Stimulated activated CD8-positive, alpha-beta memory T cell treated with anti-CD3 and anti-CD28 coated beads, Interleukin-15, amount 100 ng/mL, for 4 hours (primary cell): ENCODE measurements around the gene SSTR3.

Experiments
- DNase-seq, 2 donors: peaks; one replicate each; pipeline ENCODE4 v3.0.0-alpha.2; 2020; ENCODE audit warnings: low read depth in 2 of 2

Gene SSTR3

DNA sequence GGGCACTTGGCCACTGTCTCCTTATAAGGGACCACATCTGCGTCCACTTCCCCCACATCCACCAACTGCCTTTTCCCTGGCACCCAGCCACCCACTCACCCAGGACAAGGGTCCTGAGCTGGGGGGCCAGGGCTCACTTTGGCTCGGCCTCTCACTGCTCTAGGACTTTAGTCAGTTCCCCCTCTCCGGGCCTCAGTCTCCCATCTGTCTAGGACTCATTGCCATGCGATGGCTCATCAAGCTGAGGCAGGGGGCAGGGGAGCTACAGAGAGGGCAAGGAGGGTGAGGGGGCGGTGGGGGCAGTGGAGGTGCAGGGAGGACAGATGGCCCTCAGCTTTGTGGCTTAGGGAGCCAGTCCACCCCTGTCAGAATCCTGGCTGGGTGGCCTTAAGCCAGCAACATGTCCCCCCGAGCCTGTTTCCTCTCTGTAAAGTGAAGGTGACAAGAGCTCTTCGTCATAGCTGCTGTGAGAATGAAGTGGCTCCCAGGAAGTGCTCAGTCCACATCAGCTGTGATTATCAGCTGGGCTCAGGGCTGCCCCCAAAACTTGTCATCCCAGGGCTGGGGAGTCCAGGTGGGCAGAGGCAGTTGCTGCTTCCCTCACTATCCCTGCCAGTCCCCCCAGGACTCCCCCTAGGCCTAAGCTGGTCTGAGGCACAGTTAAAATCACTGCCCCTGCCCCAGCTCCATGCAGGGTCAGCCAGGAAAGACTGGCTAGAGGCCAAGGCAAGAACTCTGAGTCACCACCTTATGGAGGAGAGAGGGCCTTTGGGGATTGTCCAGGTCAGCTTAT lies 16.9 kb upstream of the SSTR3 start:
- DNase-seq = no peak

DNA sequence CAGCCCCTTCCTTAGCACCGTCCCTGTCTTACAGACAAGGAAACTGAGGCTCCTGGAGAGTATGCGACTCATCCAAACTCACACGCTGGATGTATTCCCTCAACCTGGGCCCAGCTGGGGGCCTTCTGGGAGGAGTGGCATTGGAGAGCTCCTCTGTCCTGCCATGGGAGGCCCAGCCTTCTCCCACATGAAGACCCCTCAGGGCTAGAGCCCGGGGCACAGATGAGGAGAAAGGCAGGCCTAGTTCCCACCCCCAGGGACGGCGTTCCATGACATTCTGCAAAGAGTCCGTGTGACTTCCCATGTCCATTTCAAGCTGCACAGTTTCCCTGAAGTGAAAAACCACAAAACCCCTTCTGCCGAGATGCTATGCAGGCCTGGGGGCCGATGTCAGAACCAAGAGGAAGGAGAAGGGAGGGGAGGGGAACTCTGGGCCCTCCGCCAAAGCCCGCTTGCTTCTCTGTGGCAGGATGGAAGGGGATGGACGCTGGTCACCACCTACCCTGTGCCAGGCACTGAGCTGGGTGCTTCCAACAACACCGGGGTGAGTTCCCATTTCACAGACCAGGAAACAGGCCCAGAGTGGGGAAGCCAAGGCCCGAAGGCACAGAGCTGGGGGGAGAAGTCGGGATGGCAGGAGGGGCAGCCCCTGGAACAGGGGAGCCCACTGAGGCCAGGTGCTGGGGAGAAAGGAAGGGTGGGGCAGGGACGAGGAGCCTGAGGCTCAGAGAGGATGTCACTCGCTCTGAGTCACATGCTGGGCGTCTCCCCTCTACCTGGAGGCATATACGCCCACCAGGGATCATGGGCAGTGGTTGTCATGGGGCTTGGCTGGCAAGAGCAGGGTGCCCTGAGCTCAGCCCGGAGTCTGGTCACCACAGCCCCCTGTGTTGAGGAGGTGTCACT lies 16.1 kb upstream of the SSTR3 start:
- DNase-seq = no peak

DNA sequence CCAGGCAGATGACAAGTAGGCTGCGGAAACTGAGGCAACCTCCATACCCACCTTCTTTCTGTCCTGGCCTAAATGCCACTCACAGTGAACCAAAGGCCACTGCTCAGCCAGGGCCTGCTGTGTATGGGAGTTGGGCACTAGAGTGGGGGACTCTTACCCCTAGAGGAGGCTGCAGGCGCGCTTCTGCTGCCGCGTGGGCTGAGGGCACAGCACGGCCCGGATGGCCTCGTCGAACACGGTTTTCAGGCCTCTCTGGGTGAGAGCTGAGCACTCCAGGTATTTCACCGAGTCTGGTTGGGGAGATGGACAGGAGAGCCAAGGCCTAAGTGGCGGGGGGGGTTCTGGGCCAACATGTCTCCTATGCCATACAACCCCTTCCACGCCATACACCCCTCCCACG lies 14.2 kb upstream of the SSTR3 start:
- no peak for DNase-seq

DNA sequence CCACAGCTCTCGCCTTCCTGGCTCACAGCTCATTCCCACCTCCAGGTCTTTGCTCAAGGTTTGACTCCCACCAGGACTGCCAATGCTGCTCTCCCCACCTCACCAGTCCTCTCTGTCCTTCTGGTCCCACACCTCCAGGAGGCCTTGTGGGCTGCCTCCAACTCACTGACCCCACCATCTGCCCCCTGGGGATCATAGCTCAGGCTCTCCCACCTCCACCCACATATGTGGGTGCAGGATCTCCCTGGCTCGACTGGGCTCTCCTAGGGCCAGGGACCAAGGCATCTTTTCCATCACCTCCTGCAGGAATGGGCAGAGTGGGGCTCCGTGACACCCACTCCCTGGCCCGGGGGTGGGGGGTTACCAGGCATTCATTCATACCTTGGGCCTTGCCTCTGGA lies 13.8 kb upstream of the SSTR3 start:
- no peak for DNase-seq

DNA sequence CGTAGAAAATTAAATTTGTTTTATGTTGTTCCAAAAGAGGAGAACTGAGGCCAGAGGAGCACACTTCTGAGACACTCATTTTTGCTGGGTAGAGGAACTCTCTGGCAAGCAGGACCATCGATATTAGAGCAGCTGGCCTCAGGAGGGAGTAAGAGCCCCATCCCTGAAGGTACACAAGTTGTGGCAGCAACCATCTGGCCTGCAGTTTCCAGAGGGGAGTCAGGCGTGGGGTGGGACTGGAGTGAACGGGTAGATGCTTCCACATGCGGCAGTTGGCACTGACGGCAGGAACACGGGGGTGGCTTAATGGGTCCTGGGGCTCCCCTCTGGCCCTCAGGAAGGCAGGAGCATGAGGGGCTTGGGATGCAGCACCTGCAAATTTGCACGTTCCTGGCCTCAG lies 13.2 kb upstream of the SSTR3 start:
- no peak for DNase-seq

DNA sequence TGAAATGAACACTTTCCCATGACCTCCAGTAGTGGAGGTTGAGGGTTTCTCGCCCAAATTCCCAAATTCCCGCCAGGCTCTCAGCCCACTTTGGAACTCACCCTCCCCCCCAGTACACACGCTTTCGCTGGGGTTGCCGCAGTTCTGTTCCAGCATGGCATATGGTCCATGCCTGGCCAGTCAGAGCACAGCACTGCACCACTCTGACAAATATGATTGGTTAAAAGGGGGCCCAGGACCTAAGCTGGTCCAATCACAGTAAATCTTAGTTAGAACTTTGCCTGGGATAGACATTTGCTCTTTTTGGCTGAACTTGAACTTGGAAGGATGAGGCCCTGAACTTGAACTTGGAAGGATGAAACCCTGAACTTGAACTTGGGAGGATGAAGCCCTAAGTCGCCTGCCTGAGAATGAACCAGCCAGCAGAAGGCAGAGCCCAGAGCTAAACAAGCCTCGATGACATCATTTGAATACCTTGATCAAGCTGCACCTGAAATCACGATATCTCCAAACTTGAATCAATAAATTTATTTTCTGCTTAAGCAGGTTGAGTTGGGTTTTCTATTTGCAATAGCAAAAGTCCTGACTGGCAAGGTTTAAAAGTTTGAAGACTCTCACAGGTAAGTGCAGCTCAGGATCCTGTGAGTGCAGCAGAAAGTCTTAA lies 12.6 kb upstream of the SSTR3 start:
- no peak for DNase-seq

DNA sequence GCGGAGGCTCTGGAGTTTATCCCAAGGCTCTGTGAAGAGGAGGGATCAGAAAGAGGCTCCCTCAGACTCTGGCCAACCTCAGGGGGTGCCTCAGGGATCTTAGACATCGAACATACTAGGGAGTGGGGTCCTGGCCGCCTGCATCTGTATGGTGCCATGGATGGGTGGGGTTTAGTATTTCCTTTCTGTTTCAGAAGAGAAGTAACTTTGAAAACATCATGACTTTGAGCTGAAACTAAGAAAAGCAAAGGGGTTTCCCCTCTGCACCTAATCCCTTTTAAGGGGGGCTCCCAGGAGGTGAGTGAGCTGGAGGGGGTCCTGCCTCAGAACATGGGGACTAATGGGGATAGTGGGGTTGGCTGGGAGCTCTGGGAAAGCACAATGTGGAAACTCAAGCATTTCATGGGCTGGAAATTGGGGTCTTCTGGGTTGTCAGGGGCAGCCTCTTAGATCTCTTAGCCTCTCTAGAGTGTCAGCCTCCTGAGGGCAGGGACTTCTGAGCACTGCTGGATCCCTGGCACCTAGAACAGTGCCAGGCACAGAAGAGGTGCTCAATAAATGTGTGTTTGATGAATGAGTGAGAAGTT lies 11.8 kb upstream of the SSTR3 start:
- no peak for DNase-seq

DNA sequence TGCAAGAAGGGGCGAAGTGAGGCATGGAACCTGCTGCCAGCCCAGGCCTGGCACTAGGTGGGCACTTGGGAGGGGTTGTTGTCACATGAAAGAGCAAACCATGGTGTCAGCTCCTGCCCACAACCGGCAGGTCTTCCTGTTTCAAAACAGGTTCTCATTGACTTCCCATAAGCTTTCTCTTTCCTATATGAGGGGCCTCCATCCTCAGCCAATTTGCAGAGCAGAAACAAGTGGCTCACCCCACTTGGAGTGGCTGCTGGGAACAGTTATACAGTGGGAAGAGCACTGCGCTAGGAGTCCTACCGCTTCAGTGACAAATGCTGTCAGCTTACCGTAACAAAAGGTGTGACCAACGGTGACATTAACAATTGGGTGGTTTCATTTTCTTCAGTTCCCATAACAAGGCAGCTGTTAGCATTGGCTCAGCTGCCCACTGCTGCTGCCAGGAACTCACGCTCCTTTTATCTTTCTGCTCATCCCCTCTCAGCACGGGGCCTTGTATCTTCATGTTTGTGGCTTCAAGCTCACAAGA lies 10.2 kb upstream of the SSTR3 start:
- no peak for DNase-seq

DNA sequence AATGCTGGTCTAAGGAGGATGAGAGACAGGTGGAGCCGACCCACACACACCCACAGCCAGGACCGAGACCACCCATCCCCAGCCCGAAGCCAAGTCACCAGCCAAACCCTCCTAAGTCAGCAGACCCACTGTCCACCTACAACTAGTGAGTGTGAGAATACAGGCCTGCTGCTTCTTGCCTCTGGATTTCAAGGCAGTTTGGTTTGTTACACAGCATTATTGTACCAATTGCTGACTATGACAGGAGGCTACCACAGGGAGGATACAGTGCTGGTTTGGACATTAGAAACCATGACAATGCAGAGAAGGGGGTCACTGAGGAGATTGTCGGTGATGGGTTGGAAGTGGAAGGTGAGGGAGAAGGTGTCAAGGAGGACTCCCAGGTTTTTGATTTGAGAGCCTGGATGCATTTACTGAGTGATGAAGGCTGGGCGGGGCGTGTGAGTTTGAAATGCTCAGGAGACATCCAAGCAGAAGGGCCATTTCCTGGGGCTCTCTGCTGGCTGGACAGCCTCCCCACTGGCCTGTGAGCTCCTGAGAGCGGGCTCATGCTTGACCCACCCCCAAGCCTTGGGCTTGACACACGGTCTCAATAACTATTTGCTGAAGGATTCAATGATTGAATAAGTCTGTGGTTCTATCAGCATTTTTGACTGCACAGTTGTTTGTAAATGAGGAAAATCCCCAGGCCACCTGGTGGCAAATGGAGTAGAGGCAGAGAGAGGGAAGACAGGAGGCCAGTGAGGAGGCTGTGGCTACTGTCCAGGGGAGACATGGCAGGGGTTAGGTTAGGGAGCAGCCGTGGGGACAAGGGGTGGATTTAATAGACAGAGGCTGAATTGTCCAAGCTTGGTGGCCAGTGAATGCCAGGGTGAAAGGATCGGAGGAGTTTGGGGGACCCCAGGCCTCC lies 9.4 kb upstream of the SSTR3 start:
- no peak for DNase-seq

DNA sequence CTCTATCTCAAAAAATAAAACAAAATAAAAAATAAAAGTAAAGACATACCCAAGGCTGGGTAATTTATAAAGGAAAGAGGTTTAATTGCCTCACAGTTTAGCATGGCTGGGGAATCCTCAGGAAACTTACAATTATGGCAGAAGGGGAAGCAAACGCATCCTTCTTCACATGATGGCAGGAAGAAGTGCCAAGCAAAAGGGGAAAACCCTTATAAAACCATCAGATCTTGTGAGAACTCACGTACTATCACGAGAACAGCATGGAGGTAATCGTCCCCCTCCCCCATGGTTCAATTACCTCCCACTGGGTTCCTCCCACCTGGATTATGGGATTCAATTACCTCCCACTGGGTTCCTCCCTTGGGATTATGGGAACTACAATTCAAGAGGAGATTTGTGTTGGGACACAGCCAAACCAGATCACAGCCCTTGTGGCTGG lies 8.3 kb upstream of the SSTR3 start:
- no peak for DNase-seq

DNA sequence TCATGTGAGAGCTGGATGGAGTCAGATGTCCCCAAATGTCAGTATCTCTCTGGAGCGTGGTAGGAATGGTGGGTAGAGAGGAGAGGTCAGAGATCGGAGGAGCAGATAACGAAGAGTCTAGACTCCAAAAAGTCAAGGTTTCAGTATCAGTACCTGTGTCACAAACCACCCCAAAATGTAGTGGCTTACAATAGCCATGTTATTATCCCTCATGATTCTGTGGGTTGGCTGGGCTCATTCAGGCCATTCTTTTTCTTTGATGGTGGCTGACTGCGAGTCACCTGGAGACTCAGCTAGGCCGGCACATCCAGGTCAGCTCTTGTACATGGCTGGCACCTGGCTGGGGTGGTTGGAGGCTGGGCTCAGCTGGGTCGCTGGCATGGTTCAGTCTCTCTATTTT lies 7.3 kb upstream of the SSTR3 start:
- no peak for DNase-seq

DNA sequence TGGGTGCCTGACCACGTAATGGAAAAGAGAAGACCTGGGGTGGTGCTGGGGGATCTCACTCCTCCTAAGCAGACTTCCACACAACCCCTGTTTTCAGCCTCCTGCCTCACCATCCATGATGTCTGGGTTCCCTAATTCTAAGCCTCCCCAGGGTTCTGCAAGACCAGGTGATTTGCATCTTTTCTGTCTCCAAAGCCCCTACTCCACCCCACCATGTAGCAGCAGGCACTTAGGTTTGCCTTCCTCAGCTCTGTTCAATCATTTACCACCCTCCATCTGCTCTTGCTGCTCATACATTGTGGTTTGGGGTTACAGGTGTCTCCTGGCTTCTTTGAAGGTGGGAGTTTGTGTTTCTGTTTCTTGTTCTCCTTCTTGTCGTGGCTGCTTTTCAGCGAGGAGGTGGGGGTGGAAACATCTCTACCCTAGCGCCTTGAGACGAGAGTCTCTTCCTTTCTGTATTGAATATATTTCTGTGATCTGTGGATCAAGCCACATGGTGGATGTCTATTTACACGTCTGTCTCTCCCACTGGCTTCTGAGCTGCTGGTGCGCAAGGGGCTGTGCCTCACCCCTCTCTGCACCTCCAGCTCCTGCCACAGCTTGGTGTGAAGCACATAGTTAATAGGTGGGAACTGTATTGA lies 6.6 kb upstream of the SSTR3 start:
- DNase-seq = peak in 1 of 2 donors; percentile 72

DNA sequence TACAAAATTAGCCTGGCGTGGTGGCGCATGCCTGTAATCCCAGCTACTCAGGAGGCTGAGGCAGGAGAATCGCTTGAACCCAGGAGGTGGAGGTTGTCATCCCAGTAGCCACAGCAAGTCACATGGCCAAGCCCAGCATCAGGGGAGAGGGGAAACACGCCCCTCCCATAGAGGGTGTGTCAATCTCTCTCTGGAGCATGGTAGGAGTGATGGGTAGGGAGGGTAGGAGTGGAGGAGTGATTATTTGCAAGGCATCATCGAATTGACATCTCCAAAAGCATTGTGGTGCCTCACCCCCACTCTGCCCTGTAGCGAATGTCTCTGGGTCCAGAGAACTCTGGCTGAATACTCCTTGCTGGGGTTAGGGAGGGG lies 6.1 kb upstream of the SSTR3 start:
- no peak for DNase-seq

DNA sequence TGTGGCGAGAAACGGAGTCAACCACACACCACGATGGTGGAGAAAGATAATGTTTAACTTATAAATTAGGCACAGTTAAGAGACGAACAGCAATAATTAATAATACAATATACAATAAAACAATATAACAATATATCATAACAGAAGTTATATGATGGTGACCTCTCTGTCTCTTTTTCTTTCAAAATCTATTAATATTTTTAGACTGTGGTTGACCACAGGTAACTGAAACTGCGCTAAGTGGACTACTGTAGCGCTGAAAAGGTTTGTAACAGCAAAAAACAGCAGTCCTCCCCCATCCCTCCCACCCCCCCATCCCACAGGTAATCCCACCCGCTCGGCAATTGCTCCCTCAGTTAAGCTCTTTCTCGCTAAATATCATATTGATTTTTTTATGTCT lies 3.6 kb upstream of the SSTR3 start:
- no peak for DNase-seq

DNA sequence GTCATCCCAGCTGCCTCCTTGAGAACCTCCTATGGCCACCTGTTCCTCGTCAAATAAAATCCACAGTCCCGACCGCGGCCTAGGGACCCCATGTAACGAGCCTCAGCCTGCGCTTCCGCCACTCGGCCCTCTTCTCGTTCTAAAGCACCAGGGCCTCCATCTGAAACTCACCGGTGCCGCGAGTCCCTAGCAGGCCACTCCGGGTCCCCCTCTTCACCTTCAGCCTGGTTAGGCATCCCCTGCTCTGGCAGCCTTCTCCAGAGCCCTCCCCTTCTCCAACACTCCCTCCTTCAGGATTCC lies 2.4 kb upstream of the SSTR3 start:
- no peak for DNase-seq

DNA sequence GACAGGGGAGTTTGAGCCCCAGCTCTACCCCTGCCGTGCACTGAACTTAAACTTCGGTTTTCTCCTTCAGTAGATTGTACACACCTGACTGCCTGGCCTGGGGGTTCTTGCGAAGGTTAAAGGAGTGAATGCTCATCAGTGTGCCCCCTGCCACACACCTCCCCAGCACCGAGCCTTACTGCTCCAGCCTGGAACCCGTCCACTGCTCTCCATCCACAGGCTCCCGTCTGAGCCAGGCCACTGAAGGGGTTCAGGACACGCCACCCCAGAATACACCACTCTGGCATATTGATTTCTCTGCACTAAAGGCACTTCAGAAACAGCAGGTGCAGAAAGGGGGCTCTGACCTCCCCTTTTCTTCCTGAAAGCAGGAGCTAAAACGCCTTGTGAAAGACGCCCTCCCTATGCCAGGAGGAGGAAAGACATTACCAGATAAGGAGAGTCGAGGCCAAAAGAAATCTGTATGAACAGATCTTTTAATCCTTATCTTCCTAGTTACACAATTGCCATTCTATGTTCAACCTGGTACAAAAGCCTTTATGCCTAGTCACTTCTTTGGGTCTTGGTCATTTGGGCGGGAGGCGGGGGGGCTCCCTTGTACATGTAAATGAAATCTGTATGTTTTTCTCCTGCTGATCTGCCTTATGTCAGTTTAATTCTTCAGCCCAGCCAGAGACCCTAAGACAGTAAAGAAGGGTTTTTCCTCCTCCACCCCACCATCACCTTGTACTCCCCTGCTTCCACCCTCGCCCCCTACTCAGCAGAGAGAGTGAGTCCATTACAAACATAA lies 1.9 kb upstream of the SSTR3 start:
- DNase-seq = no peak

DNA sequence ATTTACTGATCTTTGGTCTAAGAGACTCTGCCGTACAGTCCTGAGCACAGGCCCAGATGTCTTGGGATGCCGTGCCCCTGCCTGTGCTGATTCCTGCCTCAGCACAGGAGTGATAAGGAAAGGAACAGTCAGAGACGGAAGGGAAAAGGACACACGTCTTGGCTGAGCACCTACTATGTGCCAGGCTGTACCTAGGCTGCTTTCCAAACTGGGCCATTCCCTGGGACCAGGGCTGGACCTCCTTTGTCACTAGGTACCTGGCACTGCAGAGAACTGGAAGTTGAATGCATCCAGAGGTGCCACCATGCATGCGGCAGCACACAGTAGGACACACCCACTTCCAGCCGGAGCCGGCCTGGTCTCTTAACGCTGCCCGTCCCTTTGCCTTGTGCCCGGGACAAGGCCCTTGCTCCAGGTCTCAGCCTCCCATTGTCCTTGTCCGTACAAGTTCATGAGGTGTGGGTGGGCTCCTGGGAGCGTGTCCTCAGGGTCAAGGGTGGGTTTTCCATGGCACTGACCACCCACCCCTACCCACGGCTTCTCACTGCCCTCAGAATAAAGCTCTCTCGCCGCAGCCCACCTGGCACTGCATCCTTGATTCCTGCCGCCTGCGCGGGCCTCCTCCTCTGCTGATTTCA lies 1.1 kb upstream of the SSTR3 start:
- no peak for DNase-seq

DNA sequence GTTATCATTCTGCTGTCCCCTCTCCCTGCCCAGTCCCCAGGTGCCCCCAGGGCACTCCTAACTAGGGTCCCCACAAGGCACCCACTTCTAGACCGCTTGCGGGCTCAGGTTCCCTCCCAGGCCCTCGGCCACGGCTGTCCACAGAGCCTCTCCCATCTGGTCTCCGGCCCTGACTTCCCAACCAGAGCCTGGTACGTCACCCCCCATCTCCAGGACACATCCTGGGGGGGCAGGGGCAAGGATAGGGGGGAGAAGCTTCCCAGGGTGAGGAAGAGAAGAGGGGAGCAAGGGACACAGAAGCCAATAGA lies 457 bp downstream of the SSTR3 start:
- no peak for DNase-seq

DNA sequence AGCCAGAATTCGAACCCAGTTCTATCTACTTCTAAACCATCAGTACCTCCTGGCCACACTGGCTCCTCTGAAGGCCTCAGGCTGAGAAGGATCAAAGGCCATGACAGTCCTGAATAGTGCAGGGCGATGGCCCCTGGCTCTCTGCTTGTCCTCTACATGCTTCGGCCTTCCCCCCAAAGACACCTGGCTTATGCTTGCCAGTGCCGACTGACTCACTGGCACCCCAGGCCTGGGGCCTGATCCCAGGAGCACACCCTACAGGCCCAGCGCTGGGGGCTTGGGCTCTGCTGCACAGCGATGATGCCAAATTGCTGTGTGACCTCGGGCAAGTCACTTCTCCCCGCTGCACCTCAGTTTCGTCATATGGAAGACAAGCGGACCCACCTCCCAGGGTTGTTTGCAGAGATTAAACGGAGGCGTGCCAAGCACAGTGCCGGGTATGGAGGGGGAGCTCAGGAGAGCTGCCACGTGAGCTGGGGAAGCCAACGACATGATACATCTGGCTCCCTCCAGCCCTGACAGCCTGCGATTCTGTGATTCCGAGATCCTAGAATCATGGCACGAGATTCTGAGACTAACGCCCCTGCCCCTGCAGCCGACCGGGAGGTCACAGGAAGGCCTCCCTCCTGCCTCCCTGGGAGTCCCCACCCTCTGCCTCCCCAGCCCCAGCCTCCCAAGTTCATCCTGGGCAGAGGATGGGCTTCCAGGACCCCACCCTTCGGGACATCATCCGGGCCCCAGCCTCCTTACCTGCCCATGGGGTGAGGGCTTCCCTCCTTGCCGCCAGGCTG lies 1.0 kb downstream of the SSTR3 start:
- no peak for DNase-seq
